ENCODE results near the gene OSBPL3.
A peak's percentile ranks its signal among the peaks of the same experiment; 100 is the strongest.

OSBPL3 gene

DNA sequence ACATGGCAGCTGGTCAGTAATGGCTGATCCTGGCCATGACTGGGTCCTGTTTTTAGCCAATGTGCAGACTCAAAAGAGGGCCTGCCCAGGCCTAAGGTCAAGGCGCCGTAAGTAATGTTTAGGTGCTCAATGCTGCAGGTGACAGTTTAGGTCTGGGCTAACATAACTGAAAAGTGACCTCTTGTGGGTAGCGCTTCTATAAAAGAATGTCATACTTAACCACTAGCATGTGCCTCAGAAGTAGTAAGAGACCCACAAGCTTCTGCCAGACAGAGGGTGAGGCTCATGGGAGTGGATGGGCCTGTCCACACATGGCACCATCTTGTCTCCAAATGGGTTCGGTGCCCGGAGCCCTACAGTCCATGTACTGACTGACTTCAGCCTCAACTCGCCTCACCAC, 132.2 kb downstream of the OSBPL3 start:
- no peak overlapping the region for H3K4me3 Mint-ChIP-seq
- H3K27ac Mint-ChIP-seq: no peak overlapping the region
- no peaks in the 10 kb centered on the region for H3K9me3 Mint-ChIP-seq
- H3K27me3 Mint-ChIP-seq (ENCODE audit: low read depth): no peaks in the 10 kb centered on the region
- peaks cover 11% of the 10 kb centered on the region for H3K4me1 Mint-ChIP-seq (ENCODE audit: low read depth)
- peaks cover 44% of the 10 kb centered on the region for H3K36me3 Mint-ChIP-seq (ENCODE audit: low read depth)

DNA sequence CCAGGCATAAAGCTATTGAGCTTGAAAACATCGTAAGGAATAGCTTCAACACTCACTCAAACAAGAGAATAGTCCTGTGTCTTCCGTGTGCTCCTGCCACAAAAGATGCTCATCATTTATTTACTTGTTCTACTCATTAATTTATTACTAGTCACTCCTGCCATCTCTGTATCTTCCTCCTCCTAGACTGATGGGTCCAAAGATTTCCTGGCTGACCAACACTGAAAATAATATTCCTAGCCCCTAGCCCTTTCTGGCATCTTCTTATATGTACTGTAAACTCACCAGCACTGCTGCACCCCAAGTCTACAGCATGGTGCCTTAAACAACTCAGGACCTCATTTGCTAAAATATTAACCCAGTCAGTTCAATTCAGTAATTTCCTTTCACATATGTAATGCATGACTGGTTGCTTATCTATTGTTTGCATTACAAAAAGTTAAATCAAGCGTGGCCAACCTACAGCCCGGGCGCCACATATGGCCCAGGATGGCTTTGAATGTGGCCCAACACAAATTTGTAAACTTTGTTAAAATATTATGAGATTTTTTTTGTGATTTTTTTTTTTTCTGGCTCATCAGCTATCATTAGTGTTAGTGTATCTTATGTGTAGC, 136.1 kb downstream of the OSBPL3 start:
- Mint-ChIP-seq H3K27me3 (ENCODE audit: low read depth) (no peaks in the 10 kb centered on the region), H3K4me3 (no peak overlapping the region), H3K36me3 (ENCODE audit: low read depth) (peaks cover 29% of the 10 kb centered on the region), H3K27ac (no peak overlapping the region), H3K9me3 (no peaks in the 10 kb centered on the region), H3K4me1 (ENCODE audit: low read depth) (peaks cover 4% of the 10 kb centered on the region)

DNA sequence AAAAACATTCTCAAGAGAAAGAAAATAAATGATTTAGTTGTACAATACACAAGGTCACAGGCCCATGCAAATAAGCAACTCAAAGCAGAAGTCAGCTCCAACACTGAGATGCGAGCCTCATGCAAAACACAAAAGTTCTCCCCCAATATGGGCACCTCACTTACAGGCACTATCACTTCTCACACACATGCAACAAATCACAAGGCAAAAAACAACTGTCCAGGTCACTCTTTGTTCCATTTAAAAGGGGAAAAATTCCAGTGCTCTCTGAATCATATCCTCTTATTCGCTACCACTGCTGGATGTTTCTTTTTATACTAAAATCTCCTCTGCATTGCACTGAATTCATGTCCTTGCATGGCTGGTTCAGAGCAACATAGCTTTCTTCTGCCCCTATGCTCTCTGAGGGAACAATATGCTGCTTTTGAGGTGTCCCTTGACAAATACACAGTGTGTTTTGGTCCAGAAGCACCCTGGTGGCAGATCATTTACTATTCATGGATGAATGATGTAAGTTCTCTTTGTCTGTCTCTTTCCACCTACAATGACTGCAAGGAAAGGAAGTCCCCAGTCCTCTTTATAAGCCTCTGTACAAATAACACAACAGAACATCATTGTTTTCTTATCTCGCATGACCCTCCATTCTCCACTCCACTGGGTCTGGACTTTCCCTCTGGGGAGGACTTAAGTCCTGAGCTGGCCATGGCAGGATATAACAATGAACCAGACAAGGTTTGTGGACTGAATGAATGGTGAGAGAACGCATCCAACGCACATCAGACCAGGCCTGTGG, 137.3 kb downstream of the OSBPL3 start:
- Mint-ChIP-seq H3K9me3 (no peaks in the 10 kb centered on the region), H3K4me1 (ENCODE audit: low read depth) (peaks cover 8% of the 10 kb centered on the region), H3K4me3 (no peak overlapping the region), H3K27ac (no peak overlapping the region), H3K27me3 (ENCODE audit: low read depth) (no peaks in the 10 kb centered on the region), H3K36me3 (ENCODE audit: low read depth) (peaks cover 28% of the 10 kb centered on the region)

DNA sequence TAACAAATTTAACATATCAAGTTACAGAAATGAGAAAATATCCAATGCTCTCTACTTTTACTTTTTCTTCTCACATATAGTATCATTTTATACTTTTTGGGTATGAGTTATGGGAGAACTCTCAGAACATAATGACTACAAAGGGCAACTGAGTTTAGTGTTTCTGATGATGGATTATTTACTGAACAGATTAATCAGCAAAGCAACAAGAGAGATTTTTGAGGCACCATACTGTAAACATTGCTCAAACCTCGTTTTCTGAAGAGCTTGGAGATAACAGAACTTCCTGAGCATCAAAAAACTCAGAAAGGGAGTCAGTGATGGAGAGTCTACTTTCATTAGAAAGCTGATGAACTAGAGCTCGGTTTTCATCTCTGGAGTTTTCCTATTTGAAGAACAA, 137.9 kb downstream of the OSBPL3 start:
- no peaks in the 10 kb centered on the region for H3K9me3 Mint-ChIP-seq
- H3K27ac Mint-ChIP-seq: no peak overlapping the region
- H3K36me3 Mint-ChIP-seq (ENCODE audit: low read depth): peaks cover 31% of the 10 kb centered on the region
- no peak overlapping the region for H3K4me3 Mint-ChIP-seq
- peaks cover 12% of the 10 kb centered on the region for H3K4me1 Mint-ChIP-seq (ENCODE audit: low read depth)
- H3K27me3 Mint-ChIP-seq (ENCODE audit: low read depth): no peaks in the 10 kb centered on the region

DNA sequence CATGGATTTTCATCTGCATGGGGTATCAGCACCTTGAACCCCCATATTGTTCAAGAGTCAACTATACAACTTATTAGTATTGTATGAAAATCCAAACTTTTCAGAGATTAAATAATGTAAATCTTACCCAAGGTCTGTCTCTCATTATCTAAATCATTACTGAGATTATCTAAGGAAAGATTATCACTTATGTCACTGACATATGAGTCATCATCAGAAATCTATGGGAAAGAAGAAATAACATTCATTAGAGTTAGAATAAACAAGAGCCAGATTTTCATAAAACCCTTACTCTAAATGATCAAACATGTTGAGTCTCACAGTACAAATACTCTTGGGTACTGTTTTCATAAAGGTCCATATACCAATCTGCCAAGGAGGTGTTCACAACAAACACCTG, 139.4 kb downstream of the OSBPL3 start:
- Mint-ChIP-seq H3K36me3 (ENCODE audit: low read depth) (peaks cover 29% of the 10 kb centered on the region), H3K27me3 (ENCODE audit: low read depth) (no peaks in the 10 kb centered on the region), H3K27ac (no peak overlapping the region), H3K4me1 (ENCODE audit: low read depth) (peaks cover 17% of the 10 kb centered on the region), H3K9me3 (no peaks in the 10 kb centered on the region), H3K4me3 (no peak overlapping the region)

DNA sequence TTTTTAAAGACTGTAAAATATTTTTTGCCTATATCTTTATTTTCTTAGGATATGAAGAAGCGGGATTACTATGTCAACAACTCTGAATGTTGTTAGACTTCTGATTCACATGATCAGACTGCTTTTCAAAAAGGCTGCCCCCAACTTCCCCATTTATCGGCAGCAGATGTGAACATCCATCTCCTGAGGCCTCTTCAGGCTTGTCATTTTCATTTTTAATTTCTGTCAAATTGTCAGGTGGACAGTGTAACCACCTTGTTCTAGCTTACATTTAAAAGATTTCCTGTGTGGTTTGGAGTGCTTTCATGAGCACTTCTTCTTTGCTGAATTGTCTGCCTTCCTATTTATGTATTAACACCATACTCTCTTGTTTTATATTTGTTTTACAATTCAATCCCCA, 143.9 kb downstream of the OSBPL3 start:
- Mint-ChIP-seq H3K4me3 (no peak overlapping the region), H3K27ac (peak overlapping the region; percentile 31), H3K4me1 (ENCODE audit: low read depth) (peaks cover 29% of the 10 kb centered on the region), H3K27me3 (ENCODE audit: low read depth) (no peaks in the 10 kb centered on the region), H3K36me3 (ENCODE audit: low read depth) (peaks cover 35% of the 10 kb centered on the region), H3K9me3 (no peaks in the 10 kb centered on the region)

DNA sequence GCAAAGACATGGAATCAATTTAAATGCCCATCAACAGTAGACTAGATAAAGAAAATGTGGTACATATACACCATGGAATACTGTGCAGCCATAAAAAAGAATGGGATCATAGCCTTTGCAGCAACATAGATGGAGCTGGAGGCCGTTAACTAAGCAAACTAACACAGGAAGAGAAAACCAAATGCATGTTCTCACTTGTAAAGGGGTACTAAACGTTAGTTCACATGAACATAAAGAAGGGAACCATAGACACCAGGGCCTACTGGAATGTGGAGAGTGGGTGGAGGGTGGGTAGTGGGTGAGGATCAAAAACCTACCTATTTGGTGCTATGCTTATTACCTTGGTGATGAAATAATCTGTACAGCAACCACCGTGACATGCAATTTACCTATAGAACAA, 144.3 kb downstream of the OSBPL3 start:
- Mint-ChIP-seq H3K36me3 (ENCODE audit: low read depth) (peaks cover 37% of the 10 kb centered on the region), H3K9me3 (no peaks in the 10 kb centered on the region), H3K27ac (no peak overlapping the region), H3K27me3 (ENCODE audit: low read depth) (no peaks in the 10 kb centered on the region), H3K4me1 (ENCODE audit: low read depth) (peaks cover 32% of the 10 kb centered on the region), H3K4me3 (no peak overlapping the region)

DNA sequence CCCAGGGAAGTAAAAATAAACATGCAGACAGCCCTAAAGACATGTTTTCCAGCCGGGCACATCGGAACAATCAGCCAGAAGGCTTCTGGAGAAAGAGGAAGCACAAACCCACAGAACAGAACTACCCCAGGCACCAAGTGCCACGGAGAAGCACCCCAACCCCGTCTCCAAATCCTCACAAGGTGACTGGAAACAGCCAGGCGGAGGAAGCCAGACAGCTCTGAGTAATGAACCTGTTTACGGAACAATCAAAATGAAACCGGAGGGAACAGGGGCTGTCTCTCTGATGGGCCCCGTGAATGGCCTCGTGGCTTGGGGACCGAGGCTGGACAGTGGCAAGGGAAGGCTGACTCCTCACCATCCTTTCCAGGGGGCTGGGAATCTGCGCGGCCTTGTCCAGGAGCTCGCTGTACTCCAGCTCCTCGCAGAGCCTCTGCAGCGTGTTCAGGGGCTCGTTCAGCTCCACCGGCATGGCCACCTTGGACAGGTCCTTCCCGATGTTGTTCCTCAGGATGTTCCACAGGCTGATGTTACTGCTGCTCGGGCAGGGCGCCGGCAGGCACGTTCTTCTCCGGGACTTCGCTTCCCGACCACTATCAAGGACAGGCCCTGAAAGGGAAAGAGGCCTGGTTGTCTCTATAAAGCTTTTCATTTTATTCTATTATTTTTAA, 145.7 kb downstream of the OSBPL3 start:
- no peak overlapping the region for H3K4me3 Mint-ChIP-seq
- no peak overlapping the region for H3K27ac Mint-ChIP-seq
- H3K4me1 Mint-ChIP-seq (ENCODE audit: low read depth): peaks cover 42% of the 10 kb centered on the region
- peaks cover 41% of the 10 kb centered on the region for H3K36me3 Mint-ChIP-seq (ENCODE audit: low read depth)
- H3K27me3 Mint-ChIP-seq (ENCODE audit: low read depth): no peaks in the 10 kb centered on the region
- H3K9me3 Mint-ChIP-seq: no peaks in the 10 kb centered on the region

DNA sequence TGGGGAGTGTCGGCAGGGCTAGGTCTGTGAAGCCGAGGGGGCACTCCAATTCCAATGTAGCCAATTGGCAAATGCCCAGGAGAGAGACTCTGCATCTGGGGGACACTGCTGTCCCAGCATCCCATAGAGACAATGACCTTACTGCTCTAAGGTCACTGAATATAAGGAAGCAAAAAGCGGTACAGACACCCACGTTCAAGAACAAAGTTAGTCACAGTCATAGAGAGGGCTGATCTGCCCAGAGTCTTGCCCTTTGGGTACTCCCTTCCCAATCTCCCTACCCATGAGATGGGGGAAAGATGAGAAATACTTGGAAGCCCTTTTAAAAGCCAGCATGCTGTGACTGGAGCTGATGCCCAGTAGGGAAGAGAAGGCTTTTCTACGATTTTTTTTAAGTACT, 146.4 kb downstream of the OSBPL3 start:
- Mint-ChIP-seq H3K27ac (no peak overlapping the region), H3K4me3 (no peak overlapping the region), H3K27me3 (ENCODE audit: low read depth) (no peaks in the 10 kb centered on the region), H3K9me3 (no peaks in the 10 kb centered on the region), H3K4me1 (ENCODE audit: low read depth) (peaks cover 45% of the 10 kb centered on the region), H3K36me3 (ENCODE audit: low read depth) (peaks cover 40% of the 10 kb centered on the region)

DNA sequence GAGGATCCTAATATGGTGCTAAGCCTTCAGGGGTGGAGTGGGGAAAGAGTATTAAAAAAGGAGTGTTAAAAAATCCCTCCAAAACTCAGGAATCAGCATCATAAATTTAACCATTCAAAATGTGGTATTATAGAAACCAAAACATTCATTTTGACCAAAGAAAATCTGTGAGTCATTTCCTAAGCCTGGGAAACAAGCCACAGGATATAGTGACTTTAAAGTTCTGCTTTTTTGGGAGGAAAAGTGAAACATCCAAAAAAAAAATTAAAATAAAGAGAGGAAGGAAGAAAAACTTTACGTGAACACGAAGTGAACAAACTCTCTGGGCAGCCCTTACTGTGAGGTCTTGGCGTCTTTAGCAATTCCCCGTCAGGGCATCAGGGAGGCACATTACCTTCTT, 148.7 kb downstream of the OSBPL3 start:
- Mint-ChIP-seq H3K9me3 (no peaks in the 10 kb centered on the region), H3K4me3 (no peak overlapping the region), H3K36me3 (ENCODE audit: low read depth) (peaks cover 52% of the 10 kb centered on the region), H3K27me3 (ENCODE audit: low read depth) (no peaks in the 10 kb centered on the region), H3K4me1 (ENCODE audit: low read depth) (peaks cover 54% of the 10 kb centered on the region), H3K27ac (peak overlapping the region; percentile 46)

DNA sequence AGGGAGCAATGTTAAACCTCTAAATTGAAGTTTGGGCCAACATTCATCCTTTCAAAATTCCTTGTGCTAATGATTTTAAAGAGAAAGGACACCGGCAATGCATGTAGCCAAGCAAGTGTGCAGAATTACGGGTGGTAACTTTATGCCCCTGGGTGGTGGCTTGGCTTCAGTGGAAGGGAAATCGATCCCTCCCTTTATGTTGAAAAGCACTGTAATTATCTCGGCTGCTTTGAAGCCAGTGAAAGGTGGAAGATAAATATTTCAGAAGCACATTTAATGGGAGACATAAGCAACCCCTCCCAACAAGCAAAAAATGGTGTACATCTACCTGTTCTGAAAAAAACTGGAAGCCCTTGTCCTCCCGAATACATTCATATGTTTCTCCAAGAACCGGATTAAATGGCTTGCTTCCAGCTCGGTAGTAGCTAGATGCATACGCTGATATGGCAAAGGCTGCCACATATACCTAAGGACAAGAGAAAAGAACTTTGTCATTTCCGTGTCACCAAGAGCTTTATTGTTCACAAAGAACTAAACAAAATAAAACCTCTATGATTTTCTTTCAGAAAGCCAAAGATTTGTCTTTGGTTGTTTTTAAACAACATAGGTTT, 149.4 kb downstream of the OSBPL3 start:
- Mint-ChIP-seq H3K27ac (no peak overlapping the region), H3K4me3 (no peak overlapping the region), H3K36me3 (ENCODE audit: low read depth) (peaks cover 57% of the 10 kb centered on the region), H3K9me3 (no peaks in the 10 kb centered on the region), H3K4me1 (ENCODE audit: low read depth) (peaks cover 57% of the 10 kb centered on the region), H3K27me3 (ENCODE audit: low read depth) (no peaks in the 10 kb centered on the region)

DNA sequence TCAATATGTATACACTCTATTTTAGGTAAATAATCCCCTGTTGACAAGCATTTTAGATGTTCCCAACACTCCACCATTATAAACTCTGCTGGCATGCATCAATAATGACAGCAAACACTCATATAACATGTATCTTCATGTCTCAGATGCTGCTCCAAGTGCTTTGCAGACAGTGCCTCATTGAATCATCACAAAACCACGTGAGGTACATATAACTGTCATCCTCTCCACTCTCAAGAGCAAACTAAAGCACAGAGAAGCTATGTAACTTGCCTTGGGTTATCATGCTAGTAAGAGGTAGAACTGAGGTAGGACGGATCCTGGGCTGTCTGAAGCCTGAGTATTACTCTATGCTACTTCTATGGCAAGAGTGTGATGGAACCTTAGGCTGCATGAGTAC, 150.2 kb downstream of the OSBPL3 start:
- no peaks in the 10 kb centered on the region for H3K27me3 Mint-ChIP-seq (ENCODE audit: low read depth)
- peaks cover 62% of the 10 kb centered on the region for H3K4me1 Mint-ChIP-seq (ENCODE audit: low read depth)
- H3K9me3 Mint-ChIP-seq: no peaks in the 10 kb centered on the region
- peaks cover 65% of the 10 kb centered on the region for H3K36me3 Mint-ChIP-seq (ENCODE audit: low read depth)
- peak overlapping the region; percentile 43 for H3K27ac Mint-ChIP-seq
- H3K4me3 Mint-ChIP-seq: no peak overlapping the region

DNA sequence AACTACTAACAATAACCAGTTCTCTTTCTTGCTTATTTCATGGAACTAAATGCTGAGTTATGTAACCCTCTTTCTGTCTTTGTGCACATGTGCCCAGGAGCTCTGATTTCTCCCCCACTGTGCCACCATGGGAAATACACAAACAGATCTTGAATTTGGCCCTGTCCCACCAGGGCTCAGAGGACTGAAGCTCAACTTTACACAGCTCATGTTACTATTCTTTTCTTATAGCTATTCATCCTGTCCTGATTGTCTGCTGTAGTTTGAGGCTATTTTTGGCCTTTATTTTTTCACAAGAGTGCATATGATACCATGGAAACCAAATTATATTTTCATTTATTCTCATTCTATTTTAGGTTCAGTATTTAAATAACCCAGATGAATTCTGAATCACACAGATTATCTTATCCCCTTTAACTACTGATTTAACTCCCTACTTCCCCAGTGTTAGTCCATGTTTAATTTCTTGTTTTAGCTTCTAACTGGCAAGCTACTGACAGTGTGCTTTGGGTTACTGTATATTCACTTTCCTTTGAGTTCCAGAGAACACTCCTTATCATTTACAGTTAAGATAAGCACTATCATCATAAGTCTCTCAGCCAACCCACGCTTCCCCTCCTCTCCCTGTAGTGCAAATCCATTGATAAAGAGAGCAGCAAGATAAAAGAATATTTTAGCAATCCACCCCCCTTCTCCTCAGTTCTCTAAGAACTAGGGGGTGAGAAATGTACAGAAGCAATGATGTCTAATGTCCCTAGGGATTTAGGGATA, 150.9 kb downstream of the OSBPL3 start:
- Mint-ChIP-seq H3K4me1 (ENCODE audit: low read depth) (peaks cover 67% of the 10 kb centered on the region), H3K9me3 (no peaks in the 10 kb centered on the region), H3K27me3 (ENCODE audit: low read depth) (no peaks in the 10 kb centered on the region), H3K4me3 (no peak overlapping the region), H3K27ac (no peak overlapping the region), H3K36me3 (ENCODE audit: low read depth) (peaks cover 71% of the 10 kb centered on the region)

DNA sequence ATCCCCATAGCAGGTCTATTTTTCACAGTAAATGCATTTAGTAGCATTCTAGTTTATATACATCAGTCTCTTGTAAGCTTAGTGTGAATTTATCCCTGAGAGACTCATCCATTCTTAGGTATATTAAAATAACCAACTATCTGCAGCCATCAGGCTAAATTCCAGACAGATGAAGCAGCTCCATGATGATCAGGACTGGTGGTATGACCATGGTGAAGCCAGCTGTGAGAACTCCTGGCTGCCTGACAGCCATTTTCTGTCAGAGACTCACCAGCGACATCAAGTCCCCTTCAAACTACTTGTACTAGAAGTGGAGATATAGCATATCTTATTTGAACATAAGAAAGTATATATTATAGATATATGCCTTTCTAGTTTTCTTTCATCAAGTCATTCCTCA, 152.4 kb downstream of the OSBPL3 start:
- peaks cover 71% of the 10 kb centered on the region for H3K4me1 Mint-ChIP-seq (ENCODE audit: low read depth)
- peaks cover 69% of the 10 kb centered on the region for H3K36me3 Mint-ChIP-seq (ENCODE audit: low read depth)
- no peaks in the 10 kb centered on the region for H3K9me3 Mint-ChIP-seq
- no peak overlapping the region for H3K4me3 Mint-ChIP-seq
- H3K27ac Mint-ChIP-seq: peak overlapping the region; percentile 77
- no peaks in the 10 kb centered on the region for H3K27me3 Mint-ChIP-seq (ENCODE audit: low read depth)
